HL-60 (cell line): ENCODE data around the gene SLC25A18.
A peak's percentile ranks its signal among the peaks of the same experiment; 100 is the strongest.

Experiments used
- DNase-seq, 2 experiments: peaks; one replicate each; pipeline ENCODE4 v3.0.0-alpha.2; 2010 to 2020; ENCODE audit warnings: low read depth in 1 of 2, low spot score in 1 of 2
- H3K27ac ChIP-seq: fragments of 250-450 bp; sonication (Bioruptor Pico); replicated peaks from 2 replicates; pipeline ENCODE4 v1.5.1; 2020; ENCODE audit warnings: mild to moderate bottlenecking, moderate library complexity
- H3K27me3 ChIP-seq: fragments of 250-450 bp; sonication (Bioruptor Pico); 2 replicates; pipeline ENCODE4 v1.5.1; 2021; ENCODE audit warnings: mild to moderate bottlenecking, moderate library complexity; ENCODE audit not compliant: insufficient read depth, poor library complexity, severe bottlenecking
- H3K4me3 ChIP-seq: replicated peaks from 2 replicates; pipeline ENCODE4 v1.5.1; 2011; ENCODE audit warnings: mild to moderate bottlenecking, control low read depth, low read length; ENCODE audit not compliant: insufficient read depth
- CTCF ChIP-seq: IDR thresholded peaks from one replicate; pipeline ENCODE4 v1.5.1; 2011; ENCODE audit warnings: low read length, control low read depth, inconsistent platforms; ENCODE audit not compliant: insufficient read depth
- GABPA ChIP-seq: IDR thresholded peaks from 2 replicates; pipeline ENCODE4 v1.6.1; 2012; ENCODE audit warnings: low read depth
- POLR2AphosphoS5 ChIP-seq: IDR thresholded peaks from 2 replicates; pipeline ENCODE4 v1.6.1; 2012; ENCODE audit warnings: low read depth
- REST ChIP-seq: IDR thresholded peaks from 2 replicates; pipeline ENCODE4 v1.6.1; 2012; ENCODE audit warnings: low read depth; ENCODE audit not compliant: insufficient replicate concordance
- SPI1 ChIP-seq: IDR thresholded peaks from 2 replicates; pipeline ENCODE4 v1.6.1; 2012; ENCODE audit warnings: low read depth, mild to moderate bottlenecking, borderline replicate concordance

The SLC25A18 gene

GRCh38 chr22:17627961-17628405 lies 64.7 kb downstream of the SLC25A18 start:
- Histone ChIP-seq H3K27ac (peak overlapping the region; percentile 88), H3K27me3 (no peaks in the 10 kb centered on the region), H3K4me3 (peak overlapping the region; percentile 99)
- TF ChIP-seq CTCF = no peak
- no peak for TF ChIP-seq REST
- TF ChIP-seq GABPA = no peak
- TF ChIP-seq POLR2AphosphoS5 = no peak
- TF ChIP-seq SPI1 = no peak
- DNase-seq = no peak

DNA sequence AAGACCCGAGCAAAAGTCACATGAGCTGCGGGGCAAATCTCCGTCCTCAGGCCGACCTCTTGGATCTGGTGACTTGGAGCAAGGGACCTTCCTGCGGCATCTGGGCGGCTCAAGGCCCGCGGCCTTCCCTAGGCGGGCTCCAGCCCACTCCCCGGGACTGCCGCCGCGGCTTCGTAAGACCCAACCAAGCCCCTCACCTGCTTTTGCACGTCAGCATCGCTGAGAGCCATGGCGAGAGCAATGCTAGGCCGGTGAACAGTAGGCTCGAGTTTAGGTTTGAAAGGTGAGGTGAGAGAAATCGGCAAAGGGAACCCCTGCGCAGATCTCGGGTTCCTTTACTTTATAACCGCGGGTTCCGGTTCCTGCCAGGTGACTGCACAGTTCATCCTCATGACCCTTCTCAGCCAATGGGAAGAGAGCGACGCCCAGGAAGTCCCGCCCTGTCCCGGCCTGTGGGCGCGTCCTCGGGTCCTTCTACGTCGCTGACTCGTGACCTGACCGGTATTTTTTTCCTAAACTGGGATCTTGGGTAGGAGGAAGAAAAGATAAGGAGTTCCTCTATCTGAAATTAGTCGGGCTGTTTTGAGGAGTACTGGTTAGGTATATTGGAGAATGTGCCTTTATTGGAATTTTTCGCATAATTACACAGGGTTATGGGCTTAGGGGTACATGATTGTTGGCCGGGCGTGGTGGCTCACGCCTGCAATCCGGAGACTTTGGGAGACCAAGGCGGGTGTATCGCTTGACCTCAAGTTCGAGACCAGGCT lies 65.3 kb downstream of the SLC25A18 start, which contains the start of gene ATP6V1E1:
ATP6V1E1 (minus strand) TSS at position 344 of the 767 bp plus-strand sequence; CDS start at position 230, 114 bp downstream.
- H3K4me3 ChIP-seq = peak within 1 kb of the TSS; percentile 99
- no peaks in the 10 kb centered on the region for H3K27me3 ChIP-seq
- DNase-seq = peak; percentile 98
- peak within 1 kb of the TSS; percentile 88 for H3K27ac ChIP-seq
- peak; percentile 89 for TF ChIP-seq GABPA
- TF ChIP-seq SPI1 = peak; percentile 67
- TF ChIP-seq CTCF = no peak
- no peak for TF ChIP-seq REST
- TF ChIP-seq POLR2AphosphoS5 = peak; percentile 65

GRCh38 chr22:17629173-17629489 lies 65.8 kb downstream of the SLC25A18 start:
- Histone ChIP-seq H3K27me3 (no peaks in the 10 kb centered on the region), H3K4me3 (peak overlapping the region; percentile 99), H3K27ac (peak overlapping the region; percentile 88)
- TF ChIP-seq CTCF = no peak
- TF ChIP-seq REST = no peak
- no peak for TF ChIP-seq SPI1
- no peak for TF ChIP-seq GABPA
- TF ChIP-seq POLR2AphosphoS5 = no peak; the same call in 1 of the 2 replicates
- peak; percentile 17 to 44 for DNase-seq
